GM23338 (cell line): ENCODE results near the gene PKDCC. TPM values are rescaled to one million over a fixed set of nuclear protein-coding genes. Genes with fewer than 3 reads are reported as not detected.

Source experiments
- ATAC-seq: fragments of 200-7000 bp; cut with Tn5 transposase; 3 replicates; pipeline ENCODE4 v1.9.1; 2020
- DNase-seq: peaks from one replicate; pipeline ENCODE4 v3.0.0-alpha.2; 2015; ENCODE audit warnings: low spot score
- H2AFZ ChIP-seq: fragments of 200-600 bp; sonication (generic); 2 replicates; pipeline ENCODE4 v1.8.0; 2016; ENCODE audit warnings: antibody characterized with exemption, mild to moderate bottlenecking, moderate library complexity
- H3F3A ChIP-seq: fragments of 200-600 bp; sonication (generic); replicated peaks from 2 replicates; pipeline ENCODE4 v1.8.0; 2017; ENCODE audit warnings: antibody characterized with exemption, mixed run types, low read depth
- H3K27ac ChIP-seq: fragments of 200-600 bp; sonication (generic); 2 replicates; pipeline ENCODE4 v1.6.1; 2016; ENCODE audit warnings: low read depth
- H3K27me3 ChIP-seq: fragments of 200-600 bp; sonication (generic); 2 replicates; pipeline ENCODE4 v1.8.0; 2016; ENCODE audit warnings: mild to moderate bottlenecking, mixed run types, moderate library complexity; ENCODE audit not compliant: insufficient read depth
- H3K36me3 ChIP-seq: fragments of 200-600 bp; sonication (generic); 2 replicates; pipeline ENCODE4 v1.8.0; 2016; ENCODE audit warnings: mild to moderate bottlenecking; ENCODE audit not compliant: insufficient read depth
- H3K4me1 ChIP-seq: fragments of 200-600 bp; sonication (generic); 2 replicates; pipeline ENCODE4 v1.8.0; 2016; ENCODE audit warnings: mild to moderate bottlenecking, moderate library complexity; ENCODE audit not compliant: insufficient read depth
- H3K4me2 ChIP-seq: fragments of 200-600 bp; sonication (generic); 2 replicates; pipeline ENCODE4 v1.7.1; 2017; ENCODE audit warnings: mixed run types
- H3K4me3 ChIP-seq: fragments of 200-600 bp; sonication (generic); 2 replicates; pipeline ENCODE4 v1.6.1; 2016; ENCODE audit warnings: mixed run types
- H3K79me2 ChIP-seq: fragments of 200-600 bp; sonication (generic); replicated peaks from 2 replicates; pipeline ENCODE4 v1.8.0; 2017; ENCODE audit warnings: mild to moderate bottlenecking; ENCODE audit not compliant: insufficient read depth
- H3K9me2 ChIP-seq: fragments of 200-600 bp; sonication (generic); 2 replicates; pipeline ENCODE4 v1.8.0; 2017; ENCODE audit not compliant: insufficient read depth
- H4K20me1 ChIP-seq: fragments of 200-600 bp; sonication (generic); replicated peaks from 2 replicates; pipeline ENCODE4 v1.8.0; 2017; ENCODE audit warnings: mild to moderate bottlenecking; ENCODE audit not compliant: insufficient read depth
- H3K27ac Mint-ChIP-seq: 2 replicates; pipeline ENCODE4 v1.8.0; 2020; ENCODE audit warnings: inconsistent platforms, mild to moderate bottlenecking, moderate library complexity, mixed read lengths
- H3K27me3 Mint-ChIP-seq: 3 replicates; pipeline ENCODE4 v1.8.0; 2022; ENCODE audit warnings: low read depth, mild to moderate bottlenecking, moderate library complexity, mixed read lengths, inconsistent platforms; ENCODE audit not compliant: insufficient read depth, poor library complexity
- H3K36me3 Mint-ChIP-seq: 3 replicates; pipeline ENCODE4 v1.8.0; 2021; ENCODE audit warnings: low read depth, mild to moderate bottlenecking, inconsistent platforms, moderate library complexity, mixed read lengths
- H3K4me1 Mint-ChIP-seq: 3 replicates; pipeline ENCODE4 v1.8.0; 2020; ENCODE audit warnings: mild to moderate bottlenecking, inconsistent platforms, mixed read lengths
- H3K4me3 Mint-ChIP-seq: 3 replicates; pipeline ENCODE4 v1.8.0; 2021; ENCODE audit warnings: moderate library complexity, mild to moderate bottlenecking, inconsistent platforms, mixed read lengths
- H3K9me3 Mint-ChIP-seq: 3 replicates; pipeline ENCODE4 v1.8.0; 2020; ENCODE audit warnings: moderate library complexity, mild to moderate bottlenecking, inconsistent platforms, mixed read lengths
- CREB1 ChIP-seq: fragments of 250-450 bp; sonication (Bioruptor Pico); IDR thresholded peaks from 2 replicates; pipeline ENCODE4 v1.5.0; 2020; ENCODE audit warnings: low read depth, mild to moderate bottlenecking, moderate library complexity
- CTCF ChIP-seq, 2 experiments: fragments of 200-600 bp in 1 of 2; sonication (generic) in 1 of 2; conservative IDR thresholded peaks; 2 replicates each; pipeline versions ENCODE4 v1.5.1 to v1.6.1; 2016 to 2017; ENCODE audit warnings: antibody characterized with exemption in 2 of 2, low read depth in 2 of 2, mild to moderate bottlenecking in 2 of 2, moderate library complexity in 1 of 2
- ETS1 ChIP-seq: IDR thresholded peaks from 2 replicates; pipeline ENCODE4 v1.6.1; 2016; ENCODE audit warnings: antibody characterized with exemption
- EZH2 ChIP-seq: fragments of 200-600 bp; sonication (generic); IDR thresholded peaks from one replicate; pipeline ENCODE4 v1.8.0; 2017; ENCODE audit warnings: antibody characterized with exemption, mild to moderate bottlenecking, low read depth; ENCODE audit not compliant: unreplicated experiment
- EZH2phosphoT487 ChIP-seq: fragments of 200-600 bp; sonication (generic); IDR thresholded peaks from one replicate; pipeline ENCODE4 v1.8.1; 2018; ENCODE audit warnings: antibody characterized with exemption; ENCODE audit not compliant: unreplicated experiment
- JUNB ChIP-seq: IDR thresholded peaks from one replicate; pipeline ENCODE4 v1.6.1; 2016; ENCODE audit warnings: antibody characterized with exemption; ENCODE audit not compliant: unreplicated experiment
- NANOG ChIP-seq: IDR thresholded peaks from 2 replicates; pipeline ENCODE4 v1.6.1; 2016; ENCODE audit warnings: antibody characterized with exemption, borderline replicate concordance
- POLR2AphosphoS5 ChIP-seq: IDR thresholded peaks from 2 replicates; pipeline ENCODE4 v1.6.1; 2016; ENCODE audit warnings: antibody characterized with exemption, low read depth
- REST ChIP-seq: IDR thresholded peaks from one replicate; pipeline ENCODE4 v1.6.1; 2018; ENCODE audit warnings: antibody characterized with exemption; ENCODE audit not compliant: unreplicated experiment
- STAT1 ChIP-seq: IDR thresholded peaks from one replicate; pipeline ENCODE4 v1.6.1; 2016; ENCODE audit warnings: antibody characterized with exemption; ENCODE audit not compliant: unreplicated experiment
- ZNF114 ChIP-seq: fragments of 250-450 bp; sonication (Bioruptor Pico); IDR thresholded peaks from 2 replicates; pipeline ENCODE4 v1.5.0; 2020; ENCODE audit warnings: mild to moderate bottlenecking, moderate library complexity
- ZNF331 ChIP-seq: fragments of 250-450 bp; sonication (Bioruptor Pico); IDR thresholded peaks from 2 replicates; pipeline ENCODE4 v1.5.0; 2020; ENCODE audit warnings: low read depth, mild to moderate bottlenecking, moderate library complexity
- ZNF462 ChIP-seq: fragments of 250-450 bp; sonication (Bioruptor Pico); IDR thresholded peaks from 2 replicates; pipeline ENCODE4 v1.5.0; 2020; ENCODE audit warnings: mild to moderate bottlenecking, moderate library complexity
- polyA plus RNA-seq: library from polyadenylated mRNA; unstranded; fragments of >200 nt; fragmentation: Nextera tagmentation; extraction: Ambion mirVana; gene quantifications from 2 replicates; pipeline ENCODE4 v1.2.1, GENCODE V29; 2016
- total RNA-seq: library from RNA; depleted of rRNA; stranded (reverse); fragments of >200 nt; shearing (Covaris generic); gene quantifications from 2 replicates; pipeline ENCODE4 v1.2.3, GENCODE V29; 2014

Gene PKDCC
- total and polyA plus RNA-seq, 2 experiments from 2014 or later = 7.0 to 44.8 TPM

GRCh38 chr2:42007551-42007950 lies 40.3 kb upstream of the PKDCC start:
- TF ChIP-seq NANOG (no peak), ZNF114 (CRISPR knock-in tag) (no peak), JUNB (no peak), CREB1 (no peak), ETS1 (no peak), REST (no peak), STAT1 (no peak), CTCF (conservative IDR thresholded peaks at IDR 0.05; ENCODE audit: low read depth in 2 of 2) (no peak), EZH2phosphoT487 (no peak), POLR2AphosphoS5 (no peak), ZNF462 (no peak), ZNF331 (no peak), EZH2 (no peak)
- Mint-ChIP-seq H3K4me3 (no peak overlapping the region), H3K27me3 (peaks cover 6% of the 10 kb centered on the region), H3K4me1 (no peaks in the 10 kb centered on the region; the same call in 2 of the 3 replicates), H3K36me3 (peaks cover 4% of the 10 kb centered on the region; the same call in 1 of the 3 replicates), H3K9me3 (peaks cover 7% of the 10 kb centered on the region), H3K27ac (no peak overlapping the region)
- no peaks in the 10 kb centered on the region for H3K79me2 ChIP-seq
- no peak overlapping the region for H2AFZ ChIP-seq
- no peaks in the 10 kb centered on the region for H3K4me1 ChIP-seq
- H4K20me1 ChIP-seq = no peaks in the 10 kb centered on the region
- no peaks in the 10 kb centered on the region for H3K9me2 ChIP-seq
- H3F3A ChIP-seq = no peaks in the 10 kb centered on the region
- DNase-seq (no peak), ATAC-seq (no peak)
- H3K36me3 ChIP-seq = no peaks in the 10 kb centered on the region
- H3K27me3 ChIP-seq = no peaks in the 10 kb centered on the region
- H3K4me3 ChIP-seq = no peak overlapping the region
- H3K4me2 ChIP-seq = no peak overlapping the region
- H3K27ac ChIP-seq = no peak overlapping the region
